ENCODE data around the gene TXNRD1.

The TXNRD1 gene

DNA sequence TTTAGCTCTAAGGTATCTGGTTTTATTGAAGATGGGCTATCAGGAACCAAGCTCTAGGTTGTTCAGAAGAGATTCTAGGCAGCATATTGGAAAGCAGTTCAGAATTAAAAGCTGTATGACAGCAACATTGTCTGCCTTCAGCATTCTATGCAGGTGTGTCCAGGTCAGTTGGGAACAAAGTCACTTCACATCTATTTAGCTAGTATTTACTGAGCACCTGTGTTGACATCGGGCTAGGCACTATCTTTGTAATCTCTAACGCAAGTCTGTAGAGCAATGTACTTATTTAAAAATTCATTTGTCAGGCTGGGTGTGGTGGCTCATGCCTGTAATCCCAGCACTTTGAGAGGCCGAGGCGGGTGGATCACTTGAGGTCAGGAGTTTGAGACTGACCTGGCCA, 81.1 kb downstream of the TXNRD1 start:
- no peak for ATAC-seq
- no peak for TF ChIP-seq GLIS3 (CRISPR knock-in tag; IDR thresholded peaks at IDR 0.05)
- no peak for TF ChIP-seq OSR1 (CRISPR knock-in tag; IDR thresholded peaks at IDR 0.05)
- TF ChIP-seq, protein P1, sequence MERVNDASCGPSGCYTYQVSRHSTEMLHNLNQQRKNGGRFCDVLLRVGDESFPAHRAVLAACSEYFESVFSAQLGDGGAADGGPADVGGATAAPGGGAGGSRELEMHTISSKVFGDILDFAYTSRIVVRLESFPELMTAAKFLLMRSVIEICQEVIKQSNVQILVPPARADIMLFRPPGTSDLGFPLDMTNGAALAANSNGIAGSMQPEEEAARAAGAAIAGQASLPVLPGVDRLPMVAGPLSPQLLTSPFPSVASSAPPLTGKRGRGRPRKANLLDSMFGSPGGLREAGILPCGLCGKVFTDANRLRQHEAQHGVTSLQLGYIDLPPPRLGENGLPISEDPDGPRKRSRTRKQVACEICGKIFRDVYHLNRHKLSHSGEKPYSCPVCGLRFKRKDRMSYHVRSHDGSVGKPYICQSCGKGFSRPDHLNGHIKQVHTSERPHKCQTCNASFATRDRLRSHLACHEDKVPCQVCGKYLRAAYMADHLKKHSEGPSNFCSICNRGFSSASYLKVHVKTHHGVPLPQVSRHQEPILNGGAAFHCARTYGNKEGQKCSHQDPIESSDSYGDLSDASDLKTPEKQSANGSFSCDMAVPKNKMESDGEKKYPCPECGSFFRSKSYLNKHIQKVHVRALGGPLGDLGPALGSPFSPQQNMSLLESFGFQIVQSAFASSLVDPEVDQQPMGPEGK (CRISPR knock-in tag; IDR thresholded peaks at IDR 0.05; ENCODE audit: borderline replicate concordance), result no peak
- TF ChIP-seq, protein P2, sequence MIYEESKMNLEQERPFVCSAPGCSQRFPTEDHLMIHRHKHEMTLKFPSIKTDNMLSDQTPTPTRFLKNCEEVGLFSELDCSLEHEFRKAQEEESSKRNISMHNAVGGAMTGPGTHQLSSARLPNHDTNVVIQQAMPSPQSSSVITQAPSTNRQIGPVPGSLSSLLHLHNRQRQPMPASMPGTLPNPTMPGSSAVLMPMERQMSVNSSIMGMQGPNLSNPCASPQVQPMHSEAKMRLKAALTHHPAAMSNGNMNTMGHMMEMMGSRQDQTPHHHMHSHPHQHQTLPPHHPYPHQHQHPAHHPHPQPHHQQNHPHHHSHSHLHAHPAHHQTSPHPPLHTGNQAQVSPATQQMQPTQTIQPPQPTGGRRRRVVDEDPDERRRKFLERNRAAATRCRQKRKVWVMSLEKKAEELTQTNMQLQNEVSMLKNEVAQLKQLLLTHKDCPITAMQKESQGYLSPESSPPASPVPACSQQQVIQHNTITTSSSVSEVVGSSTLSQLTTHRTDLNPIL (CRISPR knock-in tag; IDR thresholded peaks at IDR 0.05; ENCODE audit: low read depth), result no peak
- no peak for TF ChIP-seq TCF4 (CRISPR knock-in tag; IDR thresholded peaks at IDR 0.05; ENCODE audit: borderline replicate concordance)
- no peak for TF ChIP-seq TOX (CRISPR knock-in tag; IDR thresholded peaks at IDR 0.05; ENCODE audit: borderline replicate concordance)

DNA sequence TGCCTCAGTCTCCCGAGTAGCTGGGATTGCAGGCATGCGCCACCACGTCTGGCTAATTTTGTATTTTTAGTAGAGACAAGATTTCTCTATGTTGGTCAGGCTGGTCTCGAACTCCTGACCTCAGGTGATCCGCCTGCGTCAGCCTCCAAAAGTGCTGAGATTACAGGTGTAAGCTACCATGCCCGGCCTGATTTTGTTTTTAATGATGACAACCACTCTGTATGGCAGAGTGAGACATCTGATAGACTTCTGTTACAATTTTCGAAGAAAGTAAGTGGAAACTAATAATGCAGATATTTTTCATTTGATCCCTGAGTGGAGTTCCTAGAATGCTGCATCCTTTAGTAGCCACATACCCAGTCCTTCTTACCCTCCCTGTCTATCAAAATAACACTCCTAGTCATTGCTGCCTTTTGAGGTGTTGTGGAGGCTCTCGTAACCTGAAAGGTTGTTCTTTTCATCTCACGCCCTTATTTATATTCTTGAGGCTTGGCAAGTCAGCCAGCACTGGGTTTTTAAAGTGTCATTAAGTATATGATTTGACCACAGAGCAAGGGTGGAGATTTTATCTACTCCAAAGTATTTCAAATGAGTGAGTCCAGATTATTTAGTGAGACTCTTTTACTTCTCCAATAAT, 82.0 kb downstream of the TXNRD1 start:
- TF ChIP-seq CSDC2 (CRISPR knock-in tag; IDR thresholded peaks at IDR 0.05) (no peak), ZFP30 (CRISPR knock-in tag; IDR thresholded peaks at IDR 0.05) (no peak), TOX (CRISPR knock-in tag; IDR thresholded peaks at IDR 0.05; ENCODE audit: borderline replicate concordance) (no peak), ZNF565 (CRISPR knock-in tag; conservative IDR thresholded peaks at IDR 0.05; ENCODE audit: low read depth) (no peak), RARB (CRISPR knock-in tag; IDR thresholded peaks at IDR 0.05) (no peak), PPARA (CRISPR knock-in tag; IDR thresholded peaks at IDR 0.05; ENCODE audit: borderline replicate concordance) (no peak), ISL1 (CRISPR knock-in tag; IDR thresholded peaks at IDR 0.05) (no peak), ZNF8 (CRISPR knock-in tag; IDR thresholded peaks at IDR 0.05) (no peak), ZNF70 (CRISPR knock-in tag; IDR thresholded peaks at IDR 0.05) (no peak)
- TF ChIP-seq, protein P2 (CRISPR knock-in tag; IDR thresholded peaks at IDR 0.05; ENCODE audit: low read depth), result no peak
- TF ChIP-seq, protein P3, sequence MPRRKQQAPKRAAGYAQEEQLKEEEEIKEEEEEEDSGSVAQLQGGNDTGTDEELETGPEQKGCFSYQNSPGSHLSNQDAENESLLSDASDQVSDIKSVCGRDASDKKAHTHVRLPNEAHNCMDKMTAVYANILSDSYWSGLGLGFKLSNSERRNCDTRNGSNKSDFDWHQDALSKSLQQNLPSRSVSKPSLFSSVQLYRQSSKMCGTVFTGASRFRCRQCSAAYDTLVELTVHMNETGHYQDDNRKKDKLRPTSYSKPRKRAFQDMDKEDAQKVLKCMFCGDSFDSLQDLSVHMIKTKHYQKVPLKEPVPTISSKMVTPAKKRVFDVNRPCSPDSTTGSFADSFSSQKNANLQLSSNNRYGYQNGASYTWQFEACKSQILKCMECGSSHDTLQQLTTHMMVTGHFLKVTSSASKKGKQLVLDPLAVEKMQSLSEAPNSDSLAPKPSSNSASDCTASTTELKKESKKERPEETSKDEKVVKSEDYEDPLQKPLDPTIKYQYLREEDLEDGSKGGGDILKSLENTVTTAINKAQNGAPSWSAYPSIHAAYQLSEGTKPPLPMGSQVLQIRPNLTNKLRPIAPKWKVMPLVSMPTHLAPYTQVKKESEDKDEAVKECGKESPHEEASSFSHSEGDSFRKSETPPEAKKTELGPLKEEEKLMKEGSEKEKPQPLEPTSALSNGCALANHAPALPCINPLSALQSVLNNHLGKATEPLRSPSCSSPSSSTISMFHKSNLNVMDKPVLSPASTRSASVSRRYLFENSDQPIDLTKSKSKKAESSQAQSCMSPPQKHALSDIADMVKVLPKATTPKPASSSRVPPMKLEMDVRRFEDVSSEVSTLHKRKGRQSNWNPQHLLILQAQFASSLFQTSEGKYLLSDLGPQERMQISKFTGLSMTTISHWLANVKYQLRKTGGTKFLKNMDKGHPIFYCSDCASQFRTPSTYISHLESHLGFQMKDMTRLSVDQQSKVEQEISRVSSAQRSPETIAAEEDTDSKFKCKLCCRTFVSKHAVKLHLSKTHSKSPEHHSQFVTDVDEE (CRISPR knock-in tag; IDR thresholded peaks at IDR 0.05), result no peak
- TF ChIP-seq, protein P1 (CRISPR knock-in tag; IDR thresholded peaks at IDR 0.05; ENCODE audit: borderline replicate concordance), result no peak
- no peak for ATAC-seq

DNA sequence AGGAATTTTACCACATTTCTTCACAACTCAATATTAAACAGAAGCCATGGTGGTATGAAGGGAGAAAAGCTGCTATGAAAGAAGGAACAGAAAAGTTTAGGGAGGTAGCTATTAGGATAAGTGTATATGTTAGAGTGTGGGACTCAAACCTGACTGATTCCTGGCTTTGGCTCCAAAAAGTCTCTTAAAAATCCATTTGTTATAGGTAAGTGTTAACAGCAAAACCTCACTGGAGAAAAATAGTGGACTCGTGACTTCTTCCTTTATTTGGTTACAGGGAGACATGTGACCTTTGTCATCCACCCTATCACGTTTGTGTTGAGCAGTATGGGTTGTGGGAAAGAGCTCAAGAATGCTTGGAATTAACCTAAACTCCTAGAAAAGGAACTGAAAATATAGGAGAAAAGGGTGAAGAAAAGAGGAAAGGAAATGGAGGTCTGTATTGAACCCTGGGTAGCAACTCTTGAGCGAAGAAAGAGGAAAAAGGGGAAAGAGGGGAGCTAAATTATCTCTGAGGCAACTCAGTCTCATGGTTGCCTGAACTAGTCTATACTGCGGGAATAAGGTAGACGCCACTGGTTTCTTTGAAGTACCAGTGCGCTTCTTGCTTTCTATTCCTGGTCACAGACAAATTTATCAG, 84.4 kb downstream of the TXNRD1 start:
- TF ChIP-seq ESRRG (CRISPR knock-in tag; IDR thresholded peaks at IDR 0.05) (no peak), PPARA (CRISPR knock-in tag; IDR thresholded peaks at IDR 0.05; ENCODE audit: borderline replicate concordance) (no peak)
- TF ChIP-seq, protein P4, sequence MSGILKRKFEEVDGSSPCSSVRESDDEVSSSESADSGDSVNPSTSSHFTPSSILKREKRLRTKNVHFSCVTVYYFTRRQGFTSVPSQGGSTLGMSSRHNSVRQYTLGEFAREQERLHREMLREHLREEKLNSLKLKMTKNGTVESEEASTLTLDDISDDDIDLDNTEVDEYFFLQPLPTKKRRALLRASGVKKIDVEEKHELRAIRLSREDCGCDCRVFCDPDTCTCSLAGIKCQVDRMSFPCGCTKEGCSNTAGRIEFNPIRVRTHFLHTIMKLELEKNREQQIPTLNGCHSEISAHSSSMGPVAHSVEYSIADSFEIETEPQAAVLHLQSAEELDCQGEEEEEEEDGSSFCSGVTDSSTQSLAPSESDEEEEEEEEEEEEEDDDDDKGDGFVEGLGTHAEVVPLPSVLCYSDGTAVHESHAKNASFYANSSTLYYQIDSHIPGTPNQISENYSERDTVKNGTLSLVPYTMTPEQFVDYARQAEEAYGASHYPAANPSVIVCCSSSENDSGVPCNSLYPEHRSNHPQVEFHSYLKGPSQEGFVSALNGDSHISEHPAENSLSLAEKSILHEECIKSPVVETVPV (CRISPR knock-in tag; IDR thresholded peaks at IDR 0.05), result no peak
- ATAC-seq, result no peak; the same call in 2 of the 3 replicates

All from SK-N-SH treated with all-trans-retinoic acid at 6 μM for 48 hours (cell line).